SK-N-SH (cell line): ENCODE data around the gene DBNL. TPM values are rescaled to one million over a fixed set of nuclear protein-coding genes. Genes with fewer than 3 reads are reported as not detected.
A peak's percentile ranks its signal among the peaks of the same experiment; 100 is the strongest.

Experiments used
- CTCF ChIA-PET: fragments of 300-600, 350-600 bp; formaldehyde crosslinking; extraction: SDS; loops from one replicate; lab custom pipeline; 2021; lab: Yijun Ruan, JAX
- POLR2A ChIA-PET: fragments of 350-600 bp; sonication (Branson Sonifier 250); formaldehyde crosslinking; extraction: SDS; loops from one replicate; lab custom pipeline; 2020; ENCODE audit warnings: antibody characterized with exemption, inconsistent platforms; lab: Yijun Ruan, JAX
- DNase-seq: peaks from one replicate; pipeline ENCODE4 v3.0.0; 2012
- H2AFZ ChIP-seq: fragments of 200-600 bp; sonication (generic); 2 replicates; pipeline ENCODE4 v1.8.1; 2016; ENCODE audit warnings: antibody characterized with exemption, mild to moderate bottlenecking, low read depth
- H3F3A ChIP-seq: fragments of 200-600 bp; sonication (generic); replicated peaks from 2 replicates; pipeline ENCODE3; 2016; ENCODE audit warnings: antibody characterized with exemption, mild to moderate bottlenecking; ENCODE audit not compliant: insufficient read depth
- H3K27ac ChIP-seq, 2 experiments: fragments of 200-500 bp in 1 of 2; fragments of 200-600 bp in 1 of 2; sonication (Bioruptor generic) in 1 of 2; sonication (generic), shearing (Covaris generic) in 1 of 2; 2 replicates each; pipeline versions ENCODE4 v1.5.1 to v1.6.1; 2014 to 2016; ENCODE audit warnings: low read depth in 2 of 2, inconsistent platforms in 1 of 2, low read length in 1 of 2, mild to moderate bottlenecking in 1 of 2, mixed read lengths in 1 of 2
- H3K27me3 ChIP-seq: fragments of 200-600 bp; sonication (generic), shearing (Covaris generic); 2 replicates; pipeline ENCODE4 v1.6.1; 2016; ENCODE audit warnings: mixed run types; ENCODE audit not compliant: insufficient read depth
- H3K36me3 ChIP-seq, 2 experiments: fragments of 200-500 bp in 1 of 2; fragments of 200-600 bp in 1 of 2; sonication (Bioruptor generic) in 1 of 2; sonication (generic) in 1 of 2; replicated peaks in 1 of 2; 2 replicates each; pipeline versions ENCODE3 to v1.5.1; 2014 to 2016; ENCODE audit warnings: low read length in 1 of 2, mild to moderate bottlenecking in 1 of 2; ENCODE audit not compliant: insufficient read depth in 2 of 2, control insufficient read depth in 1 of 2
- H3K4me1 ChIP-seq, 2 experiments: fragments of 200-500 bp in 1 of 2; fragments of 200-600 bp in 1 of 2; sonication (Bioruptor generic) in 1 of 2; sonication (generic), shearing (Covaris generic) in 1 of 2; 2 replicates each; pipeline versions ENCODE4 v1.5.1 to v1.6.1; 2014 to 2016; ENCODE audit warnings: low read depth in 1 of 2, low read length in 1 of 2, mixed run types in 1 of 2; ENCODE audit not compliant: insufficient read depth in 2 of 2, control insufficient read depth in 1 of 2
- H3K4me2 ChIP-seq: fragments of 200-600 bp; sonication (generic), shearing (Covaris generic); 2 replicates; pipeline ENCODE4 v1.6.1; 2017; ENCODE audit warnings: mixed run types
- H3K4me3 ChIP-seq, 2 experiments: fragments of 200-500 bp in 1 of 2; fragments of 200-600 bp in 1 of 2; sonication (Bioruptor generic) in 1 of 2; sonication (generic), shearing (Covaris generic) in 1 of 2; 2 replicates each; pipeline versions ENCODE4 v1.5.1 to v1.8.1; 2014 to 2016; ENCODE audit warnings: low read depth in 2 of 2, inconsistent platforms in 1 of 2, low read length in 1 of 2, mild to moderate bottlenecking in 1 of 2, mixed read lengths in 1 of 2, moderate library complexity in 1 of 2
- H3K79me2 ChIP-seq: fragments of 200-600 bp; sonication (generic); 2 replicates; pipeline ENCODE4 v1.8.1; 2017; ENCODE audit warnings: mild to moderate bottlenecking; ENCODE audit not compliant: insufficient read depth
- H3K9ac ChIP-seq: fragments of 200-600 bp; sonication (generic); 2 replicates; pipeline ENCODE4 v1.6.1; 2017; ENCODE audit warnings: mixed run types
- H3K9me2 ChIP-seq: fragments of 200-600 bp; sonication (generic); 2 replicates; pipeline ENCODE4 v1.6.1; 2017; ENCODE audit warnings: mixed run types
- H3K9me3 ChIP-seq: fragments of 200-600 bp; sonication (generic); 2 replicates; pipeline ENCODE4 v1.6.1; 2017; ENCODE audit warnings: mixed run types, mild to moderate bottlenecking, moderate library complexity
- H4K20me1 ChIP-seq: fragments of 200-600 bp; sonication (generic); 2 replicates; pipeline ENCODE4 v1.6.1; 2017; ENCODE audit warnings: mild to moderate bottlenecking, mixed run types; ENCODE audit not compliant: insufficient read depth
- CHD2 ChIP-seq: fragments of 150-350 bp; IDR thresholded peaks from 2 replicates; pipeline ENCODE4 v1.6.1; 2018; ENCODE audit warnings: low read length; ENCODE audit not compliant: partially characterized antibody
- CTCF ChIP-seq: fragments of 200-600 bp; sonication (generic); IDR thresholded peaks from 2 replicates; pipeline ENCODE4 v1.6.1; 2017; ENCODE audit warnings: antibody characterized with exemption, mild to moderate bottlenecking, moderate library complexity
- ELF1 ChIP-seq: IDR thresholded peaks from 2 replicates; pipeline ENCODE4 v1.4.0; 2012
- EZH2phosphoT487 ChIP-seq: fragments of 200-600 bp; sonication (generic); IDR thresholded peaks from 2 replicates; pipeline ENCODE4 v1.6.1; 2017; ENCODE audit warnings: low read depth, mixed run types, mild to moderate bottlenecking, antibody characterized with exemption, moderate library complexity, borderline replicate concordance
- JUND ChIP-seq: IDR thresholded peaks from 2 replicates; pipeline ENCODE4 v1.4.0; 2012
- MEF2A ChIP-seq: IDR thresholded peaks from 2 replicates; pipeline ENCODE4 v1.4.0; 2012; ENCODE audit warnings: low read depth, borderline replicate concordance
- NFIC ChIP-seq: IDR thresholded peaks from 2 replicates; pipeline ENCODE4 v1.4.0; 2012; ENCODE audit warnings: borderline replicate concordance
- NRF1 ChIP-seq: IDR thresholded peaks from 2 replicates; pipeline ENCODE4 v1.6.1; 2012; ENCODE audit warnings: low read depth, mild to moderate bottlenecking, low read length
- RAD21 ChIP-seq: IDR thresholded peaks from 2 replicates; pipeline ENCODE4 v1.6.1; 2012; ENCODE audit warnings: mild to moderate bottlenecking, low read length
- RCOR1 ChIP-seq: fragments of 150-350 bp; IDR thresholded peaks from 2 replicates; pipeline ENCODE4 v1.6.1; 2017; ENCODE audit warnings: antibody characterized with exemption, low read length
- REST ChIP-seq: IDR thresholded peaks from 2 replicates; pipeline ENCODE4 v1.6.1; 2012; ENCODE audit warnings: mild to moderate bottlenecking, low read depth, low read length, moderate library complexity
- RXRA ChIP-seq: IDR thresholded peaks from 2 replicates; pipeline ENCODE4 v1.4.0; 2012; ENCODE audit warnings: low read depth, mild to moderate bottlenecking, borderline replicate concordance
- SIN3A ChIP-seq: IDR thresholded peaks from 2 replicates; pipeline ENCODE4 v1.6.1; 2012; ENCODE audit warnings: low read depth, mild to moderate bottlenecking, low read length, moderate library complexity, borderline replicate concordance
- SMC3 ChIP-seq: IDR thresholded peaks from 2 replicates; pipeline ENCODE4 v1.6.1; 2012; ENCODE audit warnings: low read depth, low read length, improper control_type of control experiment
- TAF1 ChIP-seq: IDR thresholded peaks from 2 replicates; pipeline ENCODE4 v1.6.1; 2012; ENCODE audit warnings: low read depth, mild to moderate bottlenecking, low read length, moderate library complexity, borderline replicate concordance
- TCF12 ChIP-seq: IDR thresholded peaks from 2 replicates; pipeline ENCODE4 v1.4.0; 2012
- TEAD4 ChIP-seq: IDR thresholded peaks from 2 replicates; pipeline ENCODE4 v1.4.0; 2012; ENCODE audit warnings: mild to moderate bottlenecking, borderline replicate concordance; ENCODE audit not compliant: insufficient read depth
- USF1 ChIP-seq: IDR thresholded peaks from 2 replicates; pipeline ENCODE4 v1.4.0; 2012; ENCODE audit warnings: low read depth, borderline replicate concordance
- YY1 ChIP-seq: IDR thresholded peaks from 2 replicates; pipeline ENCODE4 v1.4.0; 2012; ENCODE audit warnings: low read depth, mild to moderate bottlenecking
- WGBS: methylation state at CpG from one replicate; pipeline ENCODE4 v1.1.6; 2017; ENCODE audit warnings: low lambda C conversion rate; 5-methylcytosine and 5-hydroxymethylcytosine counted together
- polyA plus RNA-seq, 3 experiments: library from polyadenylated mRNA; depleted of rRNA; stranded (reverse); fragments of >200 nt; gene quantifications; 2 replicates each; pipeline ENCODE4 v1.2.3, GENCODE V29; 2012

Gene DBNL
- polyA plus RNA-seq, 1 of the 3 experiments (the other 2 are of a cell fraction), result 244 TPM

- TF ChIP-seq REST, result 0 out of 2 replicates have a peak, but pooled peaks have one; percentile 4
- TF ChIP-seq TCF12, result peak; percentile 88
- peak; percentile 12; the same call in 1 of the 2 replicates for TF ChIP-seq ELF1
- TF ChIP-seq TEAD4, result peak; percentile 66; the same call in 1 of the 2 replicates
- peak; percentile 85 for TF ChIP-seq NFIC
- TF ChIP-seq RCOR1, result no peak
- peak; percentile 35; the same call in 1 of the 2 replicates for TF ChIP-seq YY1
- TF ChIP-seq SMC3, result 0 out of 2 replicates have a peak, but pooled peaks have one; percentile 8
- no peak for TF ChIP-seq CHD2
- TF ChIP-seq MEF2A, result no peak
- TF ChIP-seq TAF1, result peak; percentile 37; the same call in 1 of the 2 replicates
- TF ChIP-seq RXRA, result peak; percentile 63; the same call in 1 of the 2 replicates
- TF ChIP-seq CTCF, result no peak
Observed at GRCh38 chr7:44087911-44088838, 43.7 kb downstream of the DBNL start (continued).

- POLR2A ChIA-PET, result no interaction called here
- Histone ChIP-seq H3K9me2 (no peaks in the 10 kb centered on the region), H3F3A (peaks cover 28% of the 10 kb centered on the region), H3K4me2 (no peak overlapping the region), H3K4me3 (no peak overlapping the region), H3K79me2 (no peaks in the 10 kb centered on the region), H3K9me3 (no peaks in the 10 kb centered on the region), H2AFZ (no peak overlapping the region)
- WGBS, result 93% methylated on average over 6 of the region's 6 CpGs
- TF ChIP-seq JUND (no peak), RAD21 (no peak), SIN3A (no peak), RCOR1 (no peak), NRF1 (no peak), CHD2 (no peak), REST (no peak), USF1 (no peak), EZH2phosphoT487 (no peak)
- TF ChIP-seq, all 33 proteins: peak for 0
- DNase-seq, result no peak
- H3K27ac ChIP-seq, result no peak overlapping the region
- peaks cover 5 to 12% of the 10 kb centered on the region in 2 experiments; a peak in 2 of 4 replicates for H3K4me1 ChIP-seq
- no peaks in the 10 kb centered on the region for H4K20me1 ChIP-seq
- no peak overlapping the region for H3K9ac ChIP-seq
- CTCF ChIA-PET, result interaction anchor here (0.9 to 1.7 kb wide), 3 partner anchors 13 to 108 kb away, joined by 3 to 4 read pairs (median 3); partner anchors contain the start of gene YKT6
- no peaks in the 10 kb centered on the region for H3K27me3 ChIP-seq
- H3K36me3 ChIP-seq, result no peaks in the 10 kb centered on the region
Observed at GRCh38 chr7:44093102-44093641, 48.7 kb downstream of the DBNL start.
